AG04450 (cell line): ENCODE results near the gene LILRB5. TPM values are rescaled to one million over a fixed set of nuclear protein-coding genes. Genes with fewer than 3 reads are reported as not detected.
"Not testable (repeated sequence)": the region's sequence is repeated elsewhere in the genome, so short reads cannot be mapped to it uniquely, and the experiment has no call there.

Source experiments
- CTCF ChIA-PET: fragments of 300-600, 350-600 bp; formaldehyde crosslinking; extraction: SDS; loops from one replicate; lab custom pipeline; 2022; ENCODE audit warnings: antibody characterized with exemption, inconsistent platforms; lab: Charles Lee
- POLR2A ChIA-PET: fragments of 350-600 bp; formaldehyde crosslinking; extraction: SDS; loops from one replicate; lab custom pipeline; 2021; ENCODE audit warnings: antibody characterized with exemption, inconsistent platforms; lab: Yijun Ruan, JAX
- DNase-seq: peaks from one replicate; pipeline ENCODE4 v3.0.0-alpha.2; 2011; ENCODE audit warnings: low read depth, low spot score
- H3K27ac ChIP-seq: one replicate; pipeline ENCODE4 v1.5.1; 2012; ENCODE audit warnings: low read depth, low read length, control low read depth
- H3K27me3 ChIP-seq: one replicate; pipeline ENCODE4 v1.6.0; 2012; ENCODE audit warnings: low read length; ENCODE audit not compliant: control insufficient read depth, insufficient read depth
- H3K4me3 ChIP-seq: 2 replicates; pipeline ENCODE4 v1.5.1; 2011; ENCODE audit warnings: mild to moderate bottlenecking, low read depth, low read length, control low read depth
- H3K9me3 ChIP-seq: 2 replicates; pipeline ENCODE4 v1.5.1; 2012; ENCODE audit warnings: low read length; ENCODE audit not compliant: control insufficient read depth, insufficient read depth
- CTCF ChIP-seq: IDR thresholded peaks from 2 replicates; pipeline ENCODE4 v1.5.1; 2011; ENCODE audit warnings: low read depth, low read length, control low read depth, inconsistent platforms
- polyA plus RNA-seq: library from polyadenylated mRNA; depleted of rRNA; stranded (reverse); fragments of >200 nt; gene quantifications from 2 replicates; pipeline ENCODE4 v1.2.3, GENCODE V29; 2011

Gene LILRB5
- polyA plus RNA-seq, 1 experiment: not detected

GRCh38 chr19:54252243-54252642 lies 4.8 kb downstream of the LILRB5 start:
- Histone ChIP-seq H3K27ac (no peak overlapping the region), H3K27me3 (peaks cover 20% of the 10 kb centered on the region), H3K4me3 (no peak overlapping the region), H3K9me3 (no peaks in the 10 kb centered on the region)
- ChIA-PET CTCF (no interaction called here), POLR2A (no interaction called here)
- no peak for TF ChIP-seq CTCF
- no peak for DNase-seq

GRCh38 chr19:54248016-54248601 lies 9.0 kb downstream of the LILRB5 start:
- Histone ChIP-seq H3K27ac (no peak overlapping the region), H3K9me3 (no peaks in the 10 kb centered on the region), H3K4me3 (no peak overlapping the region), H3K27me3 (peaks cover 7% of the 10 kb centered on the region)
- ChIA-PET CTCF (no interaction called here), POLR2A (no interaction called here)
- TF ChIP-seq CTCF: no peak
- DNase-seq: no peak

GRCh38 chr19:54247106-54247930 lies 9.8 kb downstream of the LILRB5 start:
- H3K4me3 ChIP-seq: no peak overlapping the region
- CTCF ChIA-PET: no interaction called here
- H3K27me3 ChIP-seq: peaks cover 4% of the 10 kb centered on the region
- TF ChIP-seq CTCF: no peak
- H3K27ac ChIP-seq: no peak overlapping the region
- H3K9me3 ChIP-seq: no peaks in the 10 kb centered on the region
- DNase-seq: no peak
- POLR2A ChIA-PET: no interaction called here

- DNase-seq: no peak
- Histone ChIP-seq H3K9me3 (no peaks in the 10 kb centered on the region), H3K27ac (no peak overlapping the region), H3K4me3 (no peak overlapping the region), H3K27me3 (no peaks in the 10 kb centered on the region)
- no peak for TF ChIP-seq CTCF
- POLR2A ChIA-PET: no interaction called here
- CTCF ChIA-PET: no interaction called here
Observed at GRCh38 chr19:54245936-54246335, 11.1 kb downstream of the LILRB5 start.

GRCh38 chr19:54243809-54244208 lies 13.3 kb downstream of the LILRB5 start:
- POLR2A ChIA-PET, H3K9me3 ChIP-seq, H3K27ac ChIP-seq, H3K4me3 ChIP-seq, H3K27me3 ChIP-seq, DNase-seq, CTCF ChIA-PET: not testable (repeated sequence)

GRCh38 chr19:54242646-54243045 lies 14.4 kb downstream of the LILRB5 start, which contains the start of gene LILRA6:
Gene LILRA6, minus strand, starts transcription at chr19:54242790.
- H3K9me3 ChIP-seq, POLR2A ChIA-PET, CTCF ChIA-PET, H3K27ac ChIP-seq, DNase-seq, H3K4me3 ChIP-seq, H3K27me3 ChIP-seq: not testable (repeated sequence)

GRCh38 chr19:54242234-54242633 lies 14.8 kb downstream of the LILRB5 start:
- H3K27me3 ChIP-seq, H3K4me3 ChIP-seq, POLR2A ChIA-PET, H3K9me3 ChIP-seq, CTCF ChIA-PET, H3K27ac ChIP-seq, DNase-seq: not testable (repeated sequence)
